HEK293T (cell line): ENCODE data around the gene DTD1.
A peak's percentile ranks its signal among the peaks of the same experiment; 100 is the strongest.

Source experiments
- CTCF ChIA-PET: fragments of 350-600 bp; formaldehyde crosslinking; extraction: SDS; loops from one replicate; lab custom pipeline; 2021; ENCODE audit warnings: antibody characterized with exemption, inconsistent platforms; lab: Yijun Ruan, JAX
- POLR2A ChIA-PET: fragments of 350-600 bp; formaldehyde crosslinking; extraction: SDS; loops from one replicate; lab custom pipeline; 2020; ENCODE audit warnings: antibody characterized with exemption, inconsistent platforms; lab: Yijun Ruan, JAX
- DNase-seq: peaks from one replicate; pipeline ENCODE4 v3.0.0; 2012; ENCODE audit warnings: mixed read lengths; ENCODE audit errors: extremely low spot score
- ARNT ChIP-seq: fragments of 450-650 bp; IDR thresholded peaks from 2 replicates; pipeline ENCODE4 v1.6.1; 2017; ENCODE audit warnings: mild to moderate bottlenecking
- BHLHE40 ChIP-seq: fragments of 450-650 bp; IDR thresholded peaks from 2 replicates; pipeline ENCODE4 v1.6.1; 2016; ENCODE audit warnings: mild to moderate bottlenecking, moderate library complexity, borderline replicate concordance
- CTBP1 ChIP-seq: fragments of 450-650 bp; IDR thresholded peaks from 2 replicates; pipeline ENCODE4 v1.6.1; 2016; ENCODE audit warnings: borderline replicate concordance
- ELF4 ChIP-seq: fragments of 450-650 bp; IDR thresholded peaks from 2 replicates; pipeline ENCODE4 v1.6.1; 2017; ENCODE audit warnings: antibody characterized with exemption
- FOXA1 ChIP-seq: fragments of 450-650 bp; IDR thresholded peaks from 2 replicates; pipeline ENCODE4 v1.6.1; 2016; ENCODE audit warnings: mild to moderate bottlenecking
- FOXK2 ChIP-seq: fragments of 450-650 bp; IDR thresholded peaks from 2 replicates; pipeline ENCODE4 v1.6.1; 2016; ENCODE audit warnings: mild to moderate bottlenecking
- FOXM1 ChIP-seq: fragments of 450-650 bp; IDR thresholded peaks from 2 replicates; pipeline ENCODE4 v1.6.1; 2017; ENCODE audit warnings: mild to moderate bottlenecking, borderline replicate concordance
- HDGF ChIP-seq: fragments of 450-650 bp; IDR thresholded peaks from 2 replicates; pipeline ENCODE4 v1.6.1; 2017; ENCODE audit warnings: antibody characterized with exemption, borderline replicate concordance
- L3MBTL2 ChIP-seq: fragments of 450-650 bp; conservative IDR thresholded peaks from 2 replicates; pipeline ENCODE4 v1.6.1; 2016; ENCODE audit warnings: mild to moderate bottlenecking
- LEF1 ChIP-seq: fragments of 450-650 bp; IDR thresholded peaks from 2 replicates; pipeline ENCODE4 v1.6.1; 2017; ENCODE audit warnings: mild to moderate bottlenecking, borderline replicate concordance
- NFRKB ChIP-seq: fragments of 450-650 bp; IDR thresholded peaks from 2 replicates; pipeline ENCODE4 v1.6.1; 2016; ENCODE audit warnings: mild to moderate bottlenecking, moderate library complexity
- PKNOX1 ChIP-seq: fragments of 450-650 bp; IDR thresholded peaks from 2 replicates; pipeline ENCODE4 v1.6.1; 2016
- SP1 ChIP-seq: fragments of 450-650 bp; IDR thresholded peaks from 2 replicates; pipeline ENCODE4 v1.6.1; 2017
- SUZ12 ChIP-seq: fragments of 450-650 bp; IDR thresholded peaks from 2 replicates; pipeline ENCODE4 v1.6.1; 2016; ENCODE audit warnings: mild to moderate bottlenecking
- TARDBP ChIP-seq: fragments of 450-650 bp; IDR thresholded peaks from 2 replicates; pipeline ENCODE4 v1.6.1; 2016
- ZNF384 ChIP-seq: fragments of 450-650 bp; IDR thresholded peaks from 2 replicates; pipeline ENCODE4 v1.6.1; 2016

DTD1 gene

DNA sequence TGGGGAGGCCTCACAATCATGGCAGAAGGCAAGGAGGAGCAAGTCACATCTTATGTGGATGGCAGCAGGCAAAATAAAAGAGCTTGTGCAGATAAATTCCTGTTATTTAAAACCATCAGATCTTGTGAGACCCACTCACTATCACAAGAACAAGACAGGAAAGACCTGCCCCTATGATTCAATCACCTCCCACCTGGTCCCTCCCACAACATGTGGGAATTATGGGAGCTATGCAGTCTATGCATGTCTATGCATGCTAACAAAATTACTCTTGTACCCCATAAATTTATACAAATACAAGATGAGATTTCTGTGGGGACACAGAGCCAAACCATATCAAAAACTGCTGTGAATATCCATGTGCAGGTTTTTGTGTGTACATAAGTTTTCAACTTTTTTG, 200.2 kb downstream of the DTD1 start:
- ChIA-PET CTCF (interaction anchor here (0.7 kb wide), 1 partner anchor 128 kb away, joined by 3 read pairs; no protein-coding TSS in a partner anchor), POLR2A (no interaction called here)
- DNase-seq: no peak
- no peak for TF ChIP-seq FOXA1
- no peak for TF ChIP-seq SP1
- TF ChIP-seq PKNOX1: no peak
- TF ChIP-seq HDGF: no peak
- TF ChIP-seq NFRKB: no peak
- no peak for TF ChIP-seq ELF4
- no peak for TF ChIP-seq FOXK2
- no peak for TF ChIP-seq BHLHE40
- TF ChIP-seq TARDBP: no peak
- TF ChIP-seq FOXM1: no peak
- TF ChIP-seq ARNT: no peak

GRCh38 chr20:18790787-18791186, 202.9 kb downstream of the DTD1 start:
- no peak for TF ChIP-seq FOXA1
- no peak for TF ChIP-seq SUZ12
- no peak for TF ChIP-seq FOXM1
- TF ChIP-seq BHLHE40: no peak
- no peak for TF ChIP-seq PKNOX1
- no peak for TF ChIP-seq CTBP1
- TF ChIP-seq ELF4: no peak
- TF ChIP-seq L3MBTL2: no peak
- TF ChIP-seq HDGF: no peak
- no peak for TF ChIP-seq ARNT
- TF ChIP-seq FOXK2: no peak
- TF ChIP-seq NFRKB: no peak
- no peak for TF ChIP-seq TARDBP
- no peak for TF ChIP-seq LEF1
- TF ChIP-seq ZNF384: no peak
- no peak for DNase-seq
- ChIA-PET POLR2A (no interaction called here), CTCF (no interaction called here)

- CTCF ChIA-PET: no interaction called here
- TF ChIP-seq PKNOX1 (no peak), SP1 (no peak), ELF4 (peak; percentile 82), SUZ12 (no peak), L3MBTL2 (peak; percentile 73), FOXA1 (no peak)
- POLR2A ChIA-PET: interaction anchor here (0.6 to 0.7 kb wide), 3 partner anchors 10 to 190 kb away, joined by 3 read pairs; no protein-coding TSS in a partner anchor
- peak; percentile 90 for DNase-seq
Observed at GRCh38 chr20:18793625-18794427, 206.0 kb downstream of the DTD1 start.

DNA sequence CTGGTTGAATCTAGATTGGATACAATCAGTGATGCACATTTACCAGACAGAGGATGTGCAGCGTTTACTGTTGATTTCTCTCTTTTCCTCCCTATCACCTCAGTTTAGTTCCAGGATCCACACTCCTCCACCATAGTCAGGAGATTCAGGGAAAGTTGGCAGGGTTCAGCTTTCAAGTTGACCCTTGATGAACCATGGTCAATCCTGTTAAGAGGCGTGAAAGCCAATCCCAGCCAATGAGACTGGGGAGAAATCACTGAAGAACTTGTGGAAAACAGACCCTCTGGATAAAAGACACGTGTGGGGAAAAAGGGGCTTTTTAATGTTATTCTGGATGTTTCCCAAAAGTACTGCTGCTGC, 206.6 kb downstream of the DTD1 start:
- CTCF ChIA-PET: no interaction called here
- POLR2A ChIA-PET: no interaction called here
- DNase-seq: no peak
- no peak for TF ChIP-seq PKNOX1
- TF ChIP-seq ZNF384: no peak
- no peak for TF ChIP-seq FOXM1
- no peak for TF ChIP-seq HDGF
- TF ChIP-seq FOXK2: no peak
- TF ChIP-seq SUZ12: no peak
- TF ChIP-seq FOXA1: no peak
- TF ChIP-seq ARNT: no peak
- TF ChIP-seq BHLHE40: no peak
- TF ChIP-seq ELF4: no peak
- no peak for TF ChIP-seq CTBP1
- TF ChIP-seq L3MBTL2: no peak
- TF ChIP-seq SP1: no peak
- no peak for TF ChIP-seq TARDBP
- TF ChIP-seq LEF1: no peak
- TF ChIP-seq NFRKB: no peak

GRCh38 chr20:18795366-18795765, 207.5 kb downstream of the DTD1 start:
- ChIA-PET POLR2A (no interaction called here), CTCF (no interaction called here)
- no peak for TF ChIP-seq ELF4
- DNase-seq: no peak

DNA sequence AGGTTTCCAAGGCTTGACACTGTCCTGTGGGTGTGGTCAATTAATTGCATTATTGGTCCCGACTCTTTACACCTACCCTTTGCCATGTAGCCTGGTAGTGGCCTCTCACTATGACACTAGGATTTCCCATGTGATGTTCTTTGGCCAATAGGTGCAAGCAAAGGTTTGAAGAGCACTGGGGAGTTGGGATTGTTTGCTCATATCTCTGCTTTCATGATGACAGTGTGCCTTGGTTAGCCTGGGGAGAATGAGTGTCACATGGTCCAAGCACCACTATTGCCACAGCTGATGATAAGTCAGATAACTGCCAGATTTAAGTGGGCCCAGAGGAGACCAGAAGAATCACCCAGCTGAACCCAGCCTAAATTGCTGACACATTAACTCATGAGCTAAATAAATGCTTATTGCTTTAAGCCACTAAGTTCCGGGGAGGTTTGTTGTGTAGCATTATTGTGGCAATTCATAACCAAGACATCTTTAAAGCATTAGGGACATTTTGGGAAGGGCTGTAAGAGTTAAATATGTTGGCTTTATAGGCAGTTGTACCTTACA, 208.5 kb downstream of the DTD1 start:
- CTCF ChIA-PET: no interaction called here
- no peak for DNase-seq
- POLR2A ChIA-PET: no interaction called here
- no peak for TF ChIP-seq SUZ12
- TF ChIP-seq FOXM1: no peak
- no peak for TF ChIP-seq BHLHE40
- TF ChIP-seq PKNOX1: no peak
- no peak for TF ChIP-seq LEF1
- no peak for TF ChIP-seq FOXA1
- no peak for TF ChIP-seq L3MBTL2
- TF ChIP-seq CTBP1: no peak
- no peak for TF ChIP-seq ARNT
- no peak for TF ChIP-seq NFRKB
- no peak for TF ChIP-seq TARDBP
- no peak for TF ChIP-seq HDGF
- no peak for TF ChIP-seq ZNF384
- TF ChIP-seq SP1: no peak
- no peak for TF ChIP-seq FOXK2
- TF ChIP-seq ELF4: no peak
